ENCODE results near the gene MAST4.

MAST4 gene

GRCh38 chr5:67051164-67051563, 455.0 kb downstream of the MAST4 start:
- no peak for DNase-seq (ENCODE audit: low read depth)
- TF ChIP-seq CTCF (conservative IDR thresholded peaks at IDR 0.05; ENCODE audit: low read depth, low read length): no peak
- H3K4me3 ChIP-seq (ENCODE audit: low read depth, low read length): no peak overlapping the region

- no peak overlapping the region for H3K4me3 ChIP-seq (ENCODE audit: low read depth, low read length)
- TF ChIP-seq CTCF (conservative IDR thresholded peaks at IDR 0.05; ENCODE audit: low read depth, low read length): no peak
- DNase-seq (ENCODE audit: low read depth): no peak
Measured at GRCh38 chr5:67052034-67052433, 455.8 kb downstream of the MAST4 start.

GRCh38 chr5:67053229-67053628, 457.0 kb downstream of the MAST4 start:
- TF ChIP-seq CTCF (conservative IDR thresholded peaks at IDR 0.05; ENCODE audit: low read depth, low read length): no peak
- no peak for DNase-seq (ENCODE audit: low read depth)
- no peak overlapping the region for H3K4me3 ChIP-seq (ENCODE audit: low read depth, low read length)

GRCh38 chr5:67058998-67059743, 463.0 kb downstream of the MAST4 start:
- no peak for TF ChIP-seq CTCF (conservative IDR thresholded peaks at IDR 0.05; ENCODE audit: low read depth, low read length)
- DNase-seq (ENCODE audit: low read depth): no peak
- H3K4me3 ChIP-seq (ENCODE audit: low read depth, low read length): peak overlapping the region; percentile 15

- H3K4me3 ChIP-seq (ENCODE audit: low read depth, low read length): peak overlapping the region; percentile 1
- no peak for TF ChIP-seq CTCF (conservative IDR thresholded peaks at IDR 0.05; ENCODE audit: low read depth, low read length)
- DNase-seq (ENCODE audit: low read depth): peak; percentile 92
Measured at GRCh38 chr5:67059744-67060490, 463.7 kb downstream of the MAST4 start.

- H3K4me3 ChIP-seq (ENCODE audit: low read depth, low read length): no peak overlapping the region
- no peak for TF ChIP-seq CTCF (conservative IDR thresholded peaks at IDR 0.05; ENCODE audit: low read depth, low read length)
- DNase-seq (ENCODE audit: low read depth): no peak
Measured at GRCh38 chr5:67061511-67061910, 465.3 kb downstream of the MAST4 start.

Data from choroid plexus epithelial cell (primary cell).